Measurements from ENCODE around the gene DOCK1. TPM values are rescaled to one million over a fixed set of nuclear protein-coding genes. Genes with fewer than 3 reads are reported as not detected.
"Not testable (repeated sequence)": the region's sequence is repeated elsewhere in the genome, so short reads cannot be mapped to it uniquely, and the experiment has no call there.

DOCK1 gene
- polyA plus RNA-seq, 1 of the 3 experiments (the other 2 are of a cell fraction): 15.5 TPM

GRCh38 chr10:126913316-126913715, 8.1 kb downstream of the DOCK1 start:
- DNase-seq: no peak
- Histone ChIP-seq H3K36me3 (replicated peaks in 1 of 2; ENCODE audit: control insufficient read depth in 1 of 2, insufficient read depth in 2 of 2, low read length in 1 of 2) (peaks cover 3 to 4% of the 10 kb centered on the region in 2 experiments), H3K79me2 (ENCODE audit: insufficient read depth) (peaks cover 98% of the 10 kb centered on the region), H3K27me3 (ENCODE audit: insufficient read depth) (no peaks in the 10 kb centered on the region), H3K4me1 (ENCODE audit: control insufficient read depth in 1 of 2, insufficient read depth in 2 of 2, low read depth in 1 of 2, low read length in 1 of 2) (peaks cover 2 to 15% of the 10 kb centered on the region in 2 experiments; a peak in 1 of 4 replicates), H3K4me3 (ENCODE audit: low read depth in 2 of 2, low read length in 1 of 2) (no peak overlapping the region), H3K27ac (ENCODE audit: low read depth in 2 of 2, low read length in 1 of 2) (no peak overlapping the region), H3K9ac (no peak overlapping the region), H3K9me3 (no peaks in the 10 kb centered on the region), H3K9me2 (no peaks in the 10 kb centered on the region), H4K20me1 (ENCODE audit: insufficient read depth) (peaks cover 79% of the 10 kb centered on the region), H3F3A (replicated peaks; ENCODE audit: insufficient read depth) (no peaks in the 10 kb centered on the region), H2AFZ (ENCODE audit: low read depth) (no peak overlapping the region), H3K4me2 (no peak overlapping the region)
- no peak for TF ChIP-seq FOXJ3 (CRISPR knock-in tag; IDR thresholded peaks at IDR 0.05)
- TF ChIP-seq MAX (IDR thresholded peaks at IDR 0.05; ENCODE audit: low read depth): no peak
- no peak for TF ChIP-seq TCF12 (IDR thresholded peaks at IDR 0.05)
- TF ChIP-seq SIN3A (IDR thresholded peaks at IDR 0.05; ENCODE audit: borderline replicate concordance, low read depth, low read length): no peak
- no peak for TF ChIP-seq RAD21 (IDR thresholded peaks at IDR 0.05; ENCODE audit: low read length)
- no peak for TF ChIP-seq CTCF (IDR thresholded peaks at IDR 0.05)
- no peak for TF ChIP-seq EZH2phosphoT487 (IDR thresholded peaks at IDR 0.05; ENCODE audit: borderline replicate concordance, low read depth)
- no peak for TF ChIP-seq EP300 (IDR thresholded peaks at IDR 0.05; ENCODE audit: borderline replicate concordance in 1 of 2, low read depth in 1 of 2, low read length in 1 of 2)
- TF ChIP-seq PBX3 (IDR thresholded peaks at IDR 0.05): no peak
- TF ChIP-seq GATA2 (CRISPR knock-in tag; IDR thresholded peaks at IDR 0.05): no peak
- TF ChIP-seq ELF1 (IDR thresholded peaks at IDR 0.05): no peak
- TF ChIP-seq RXRA (IDR thresholded peaks at IDR 0.05; ENCODE audit: borderline replicate concordance, low read depth): no peak
- TF ChIP-seq JUND (IDR thresholded peaks at IDR 0.05): no peak
- no peak for TF ChIP-seq NFIC (IDR thresholded peaks at IDR 0.05; ENCODE audit: borderline replicate concordance)
- ChIA-PET CTCF (no interaction called here), POLR2A (no interaction called here)
- 97% methylated on average over 5 of the region's 11 CpGs for WGBS (ENCODE audit: low lambda C conversion rate)

GRCh38 chr10:126914561-126914960, 9.3 kb downstream of the DOCK1 start:
- Histone ChIP-seq H3K27me3 (ENCODE audit: insufficient read depth) (no peaks in the 10 kb centered on the region), H3K4me2 (no peak overlapping the region), H4K20me1 (ENCODE audit: insufficient read depth) (peaks cover 78% of the 10 kb centered on the region), H3K9me2 (no peaks in the 10 kb centered on the region), H3K9me3 (no peaks in the 10 kb centered on the region), H3K27ac (ENCODE audit: low read depth in 2 of 2, low read length in 1 of 2) (no peak overlapping the region), H3K79me2 (ENCODE audit: insufficient read depth) (peaks cover 97% of the 10 kb centered on the region), H3K36me3 (replicated peaks in 1 of 2; ENCODE audit: control insufficient read depth in 1 of 2, insufficient read depth in 2 of 2, low read length in 1 of 2) (peaks cover 0 to 4% of the 10 kb centered on the region in 2 experiments), H3K4me1 (ENCODE audit: control insufficient read depth in 1 of 2, insufficient read depth in 2 of 2, low read depth in 1 of 2, low read length in 1 of 2) (peaks cover 0 to 21% of the 10 kb centered on the region in 2 experiments; a peak in 1 of 4 replicates), H2AFZ (ENCODE audit: low read depth) (no peak overlapping the region), H3K4me3 (ENCODE audit: low read depth in 2 of 2, low read length in 1 of 2) (no peak overlapping the region), H3K9ac (no peak overlapping the region), H3F3A (replicated peaks; ENCODE audit: insufficient read depth) (no peaks in the 10 kb centered on the region)
- no peak for DNase-seq
- ChIA-PET POLR2A (no interaction called here), CTCF (no interaction called here)
- no CpG with 5 or more reads among the region's 1 CpG for WGBS (ENCODE audit: low lambda C conversion rate)
- TF ChIP-seq GABPA (IDR thresholded peaks at IDR 0.05; ENCODE audit: low read depth) (no peak), RFX5 (IDR thresholded peaks at IDR 0.05; ENCODE audit: low read length) (no peak)

- H3K27ac ChIP-seq (ENCODE audit: low read depth in 2 of 2, low read length in 1 of 2); H3K9ac ChIP-seq; H2AFZ ChIP-seq (ENCODE audit: low read depth); H3K27me3 ChIP-seq (ENCODE audit: insufficient read depth); H3F3A ChIP-seq (replicated peaks; ENCODE audit: insufficient read depth); H3K9me2 ChIP-seq; DNase-seq; H3K9me3 ChIP-seq; H3K4me2 ChIP-seq; H3K4me3 ChIP-seq (ENCODE audit: low read depth in 2 of 2, low read length in 1 of 2): not testable (repeated sequence)
- ChIA-PET CTCF (interaction anchor here (1.6 kb wide), 1 partner anchor 12 kb away, joined by 5 read pairs; no protein-coding TSS in a partner anchor), POLR2A (interaction anchor here (0.7 kb wide), 1 partner anchor 480 kb away, joined by 4 read pairs; no protein-coding TSS in a partner anchor)
- peaks cover 97% of the 10 kb centered on the region for H3K79me2 ChIP-seq (ENCODE audit: insufficient read depth)
- WGBS (ENCODE audit: low lambda C conversion rate): 93% methylated on average over 8 of the region's 12 CpGs
- peaks cover 0 to 21% of the 10 kb centered on the region in 2 experiments; a peak in 1 of 4 replicates for H3K4me1 ChIP-seq (ENCODE audit: control insufficient read depth in 1 of 2, insufficient read depth in 2 of 2, low read depth in 1 of 2, low read length in 1 of 2)
- peaks cover 4 to 13% of the 10 kb centered on the region in 2 experiments for H3K36me3 ChIP-seq (replicated peaks in 1 of 2; ENCODE audit: control insufficient read depth in 1 of 2, insufficient read depth in 2 of 2, low read length in 1 of 2)
- H4K20me1 ChIP-seq (ENCODE audit: insufficient read depth): peaks cover 66% of the 10 kb centered on the region
Measured at GRCh38 chr10:126916952-126917351, 11.7 kb downstream of the DOCK1 start.

Data from SK-N-SH (cell line).